ENCODE data around the gene XIRP1.

GRCh38 chr3:39187372-39188155 is 4.8 kb downstream of the XIRP1 start:
- TF ChIP-seq, protein P1, sequence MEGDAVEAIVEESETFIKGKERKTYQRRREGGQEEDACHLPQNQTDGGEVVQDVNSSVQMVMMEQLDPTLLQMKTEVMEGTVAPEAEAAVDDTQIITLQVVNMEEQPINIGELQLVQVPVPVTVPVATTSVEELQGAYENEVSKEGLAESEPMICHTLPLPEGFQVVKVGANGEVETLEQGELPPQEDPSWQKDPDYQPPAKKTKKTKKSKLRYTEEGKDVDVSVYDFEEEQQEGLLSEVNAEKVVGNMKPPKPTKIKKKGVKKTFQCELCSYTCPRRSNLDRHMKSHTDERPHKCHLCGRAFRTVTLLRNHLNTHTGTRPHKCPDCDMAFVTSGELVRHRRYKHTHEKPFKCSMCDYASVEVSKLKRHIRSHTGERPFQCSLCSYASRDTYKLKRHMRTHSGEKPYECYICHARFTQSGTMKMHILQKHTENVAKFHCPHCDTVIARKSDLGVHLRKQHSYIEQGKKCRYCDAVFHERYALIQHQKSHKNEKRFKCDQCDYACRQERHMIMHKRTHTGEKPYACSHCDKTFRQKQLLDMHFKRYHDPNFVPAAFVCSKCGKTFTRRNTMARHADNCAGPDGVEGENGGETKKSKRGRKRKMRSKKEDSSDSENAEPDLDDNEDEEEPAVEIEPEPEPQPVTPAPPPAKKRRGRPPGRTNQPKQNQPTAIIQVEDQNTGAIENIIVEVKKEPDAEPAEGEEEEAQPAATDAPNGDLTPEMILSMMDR (IDR thresholded peaks at IDR 0.05), result no peak
- TF ChIP-seq POLR2A (IDR thresholded peaks at IDR 0.05; ENCODE audit: low read depth), result no peak
